ENCODE measurements around the gene CDCA4.

- no peak for TF ChIP-seq POLR2AphosphoS5 (IDR thresholded peaks at IDR 0.05; ENCODE audit: low read depth, low read length)
- TF ChIP-seq TAF1 (IDR thresholded peaks at IDR 0.05; ENCODE audit: borderline replicate concordance, insufficient read depth, low read length), result no peak
- TF ChIP-seq REST (IDR thresholded peaks at IDR 0.05; ENCODE audit: insufficient read depth in 1 of 2, low read depth in 2 of 2, low read length in 2 of 2), result no peak
Measured at GRCh38 chr14:105063056-105063455, 42.2 kb upstream of the CDCA4 start.
